GM12875 (cell line): ENCODE data around the gene JSRP1.

ENCODE experiments used
- H3K4me3 ChIP-seq: one replicate; pipeline ENCODE4 v1.5.1; 2011; ENCODE audit warnings: low read depth, low read length, control low read depth
- TF ChIP-seq, protein P1 (sequence below): IDR thresholded peaks from 2 replicates; pipeline ENCODE4 v1.5.1; 2011; ENCODE audit warnings: low read depth, mild to moderate bottlenecking, control low read depth, inconsistent platforms, low read length, moderate library complexity, borderline replicate concordance; ENCODE audit not compliant: insufficient read depth

JSRP1 gene

DNA sequence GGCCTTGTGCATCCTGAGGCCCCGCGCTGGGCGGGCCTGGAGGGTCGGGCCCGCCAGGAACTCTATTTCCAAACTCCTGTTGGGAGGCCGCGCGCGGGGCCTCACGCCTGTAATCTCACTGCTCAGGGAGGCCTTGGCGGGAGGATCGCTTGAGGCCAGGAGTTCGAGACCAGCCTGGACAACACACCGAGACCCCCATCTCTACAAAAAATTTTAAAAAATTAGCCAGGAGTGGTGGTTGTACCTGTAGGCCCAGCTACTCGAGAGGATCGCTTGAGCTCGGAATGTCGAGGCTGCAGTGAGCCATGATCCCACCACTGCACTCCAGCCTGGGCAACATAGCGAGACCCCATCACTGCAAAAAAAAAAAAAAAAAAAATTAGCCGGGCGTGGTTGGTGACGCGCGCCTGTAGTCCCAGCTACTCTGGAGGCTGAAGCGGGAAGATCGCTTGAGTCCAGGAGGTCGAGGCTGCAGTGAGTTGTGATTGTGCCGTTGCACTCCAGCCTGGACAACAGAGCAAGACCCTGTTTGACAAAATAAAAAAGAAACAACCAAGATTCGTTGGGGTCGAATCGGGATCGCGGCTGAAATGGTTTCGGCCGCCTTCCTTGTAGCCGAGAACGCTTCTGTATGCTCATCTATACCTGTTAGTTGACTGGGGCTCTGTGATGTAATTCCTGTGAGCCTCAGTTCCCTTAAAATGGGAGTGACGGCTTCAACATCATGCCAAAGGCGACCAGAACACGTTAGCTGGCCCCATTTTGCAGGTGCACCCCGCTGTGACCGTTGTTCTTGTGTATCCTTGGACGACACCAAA, 19.0 kb downstream of the JSRP1 start:
- H3K4me3 ChIP-seq = peak overlapping the region; percentile 81
- TF ChIP-seq, protein P1, sequence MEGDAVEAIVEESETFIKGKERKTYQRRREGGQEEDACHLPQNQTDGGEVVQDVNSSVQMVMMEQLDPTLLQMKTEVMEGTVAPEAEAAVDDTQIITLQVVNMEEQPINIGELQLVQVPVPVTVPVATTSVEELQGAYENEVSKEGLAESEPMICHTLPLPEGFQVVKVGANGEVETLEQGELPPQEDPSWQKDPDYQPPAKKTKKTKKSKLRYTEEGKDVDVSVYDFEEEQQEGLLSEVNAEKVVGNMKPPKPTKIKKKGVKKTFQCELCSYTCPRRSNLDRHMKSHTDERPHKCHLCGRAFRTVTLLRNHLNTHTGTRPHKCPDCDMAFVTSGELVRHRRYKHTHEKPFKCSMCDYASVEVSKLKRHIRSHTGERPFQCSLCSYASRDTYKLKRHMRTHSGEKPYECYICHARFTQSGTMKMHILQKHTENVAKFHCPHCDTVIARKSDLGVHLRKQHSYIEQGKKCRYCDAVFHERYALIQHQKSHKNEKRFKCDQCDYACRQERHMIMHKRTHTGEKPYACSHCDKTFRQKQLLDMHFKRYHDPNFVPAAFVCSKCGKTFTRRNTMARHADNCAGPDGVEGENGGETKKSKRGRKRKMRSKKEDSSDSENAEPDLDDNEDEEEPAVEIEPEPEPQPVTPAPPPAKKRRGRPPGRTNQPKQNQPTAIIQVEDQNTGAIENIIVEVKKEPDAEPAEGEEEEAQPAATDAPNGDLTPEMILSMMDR = no peak

- H3K4me3 ChIP-seq = peak within 1 kb of the TSS; percentile 81
- TF ChIP-seq, protein P1 = peak; percentile 100
These were observed 19.7 kb downstream of the JSRP1 start, which contains the start of the genes PLEKHJ1 and SF3A2 for GRCh38 chr19:2236314-2237050. Gene PLEKHJ1 (minus strand): TSS chr19:2236329. CDS start chr19:2236248, 81 bp downstream. Gene SF3A2 (plus strand): TSS chr19:2236824. CDS start chr19:2243419, 6,595 bp downstream.

GRCh38 chr19:2236064-2236313, 20.2 kb downstream of the JSRP1 start:
- TF ChIP-seq, protein P1 = no peak
- H3K4me3 ChIP-seq = peak overlapping the region; percentile 81

GRCh38 chr19:2235381-2236063, 20.7 kb downstream of the JSRP1 start:
- H3K4me3 ChIP-seq = peak overlapping the region; percentile 81
- TF ChIP-seq, protein P1 = no peak

- TF ChIP-seq, protein P1 = no peak
These were observed 21.2 kb downstream of the JSRP1 start for GRCh38 chr19:2234996-2235380.

GRCh38 chr19:2233601-2234280, 22.5 kb downstream of the JSRP1 start:
- TF ChIP-seq, protein P1 = no peak
- no peak overlapping the region for H3K4me3 ChIP-seq

More at GRCh38 chr19:2234996-2235380, 21.2 kb downstream of the JSRP1 start:
- H3K4me3 ChIP-seq = peak overlapping the region; percentile 81
